Measurements from ENCODE around the gene RASSF8. TPM values are rescaled to one million over a fixed set of nuclear protein-coding genes. Genes with fewer than 3 reads are reported as not detected.

RASSF8 gene
- total and polyA plus RNA-seq, 9 of the 15 experiments (the other 6 are each of a cell fraction or from before 2014, with no cell fraction given): 0.01 to 0.36 (median 0.12) TPM; not detected in 1

- TF ChIP-seq, protein P1, sequence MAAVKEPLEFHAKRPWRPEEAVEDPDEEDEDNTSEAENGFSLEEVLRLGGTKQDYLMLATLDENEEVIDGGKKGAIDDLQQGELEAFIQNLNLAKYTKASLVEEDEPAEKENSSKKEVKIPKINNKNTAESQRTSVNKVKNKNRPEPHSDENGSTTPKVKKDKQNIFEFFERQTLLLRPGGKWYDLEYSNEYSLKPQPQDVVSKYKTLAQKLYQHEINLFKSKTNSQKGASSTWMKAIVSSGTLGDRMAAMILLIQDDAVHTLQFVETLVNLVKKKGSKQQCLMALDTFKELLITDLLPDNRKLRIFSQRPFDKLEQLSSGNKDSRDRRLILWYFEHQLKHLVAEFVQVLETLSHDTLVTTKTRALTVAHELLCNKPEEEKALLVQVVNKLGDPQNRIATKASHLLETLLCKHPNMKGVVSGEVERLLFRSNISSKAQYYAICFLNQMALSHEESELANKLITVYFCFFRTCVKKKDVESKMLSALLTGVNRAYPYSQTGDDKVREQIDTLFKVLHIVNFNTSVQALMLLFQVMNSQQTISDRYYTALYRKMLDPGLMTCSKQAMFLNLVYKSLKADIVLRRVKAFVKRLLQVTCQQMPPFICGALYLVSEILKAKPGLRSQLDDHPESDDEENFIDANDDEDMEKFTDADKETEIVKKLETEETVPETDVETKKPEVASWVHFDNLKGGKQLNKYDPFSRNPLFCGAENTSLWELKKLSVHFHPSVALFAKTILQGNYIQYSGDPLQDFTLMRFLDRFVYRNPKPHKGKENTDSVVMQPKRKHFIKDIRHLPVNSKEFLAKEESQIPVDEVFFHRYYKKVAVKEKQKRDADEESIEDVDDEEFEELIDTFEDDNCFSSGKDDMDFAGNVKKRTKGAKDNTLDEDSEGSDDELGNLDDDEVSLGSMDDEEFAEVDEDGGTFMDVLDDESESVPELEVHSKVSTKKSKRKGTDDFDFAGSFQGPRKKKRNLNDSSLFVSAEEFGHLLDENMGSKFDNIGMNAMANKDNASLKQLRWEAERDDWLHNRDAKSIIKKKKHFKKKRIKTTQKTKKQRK (IDR thresholded peaks at IDR 0.05; ENCODE audit: borderline replicate concordance, low read depth, low read length): no peak
- TF ChIP-seq NFRKB (IDR thresholded peaks at IDR 0.05; ENCODE audit: low read depth) (no peak), FOXP4 (CRISPR knock-in tag; IDR thresholded peaks at IDR 0.05; ENCODE audit: borderline replicate concordance) (no peak), BRCA1 (IDR thresholded peaks at IDR 0.05) (no peak), BRCA1 (CRISPR knock-in tag; IDR thresholded peaks at IDR 0.05) (no peak), ZBTB43 (CRISPR knock-in tag; IDR thresholded peaks at IDR 0.05) (no peak), DMBX1 (CRISPR knock-in tag; IDR thresholded peaks at IDR 0.05; ENCODE audit: borderline replicate concordance) (no peak), ZBTB8A (IDR thresholded peaks at IDR 0.05; ENCODE audit: partially characterized antibody) (no peak), ZNF133 (CRISPR knock-in tag; IDR thresholded peaks at IDR 0.05) (no peak)
- TF ChIP-seq, protein P2, sequence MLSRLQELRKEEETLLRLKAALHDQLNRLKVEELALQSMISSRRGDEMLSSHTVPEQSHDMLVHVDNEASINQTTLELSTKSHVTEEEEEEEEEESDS (CRISPR knock-in tag; IDR thresholded peaks at IDR 0.05): no peak
- TF ChIP-seq, protein P3, sequence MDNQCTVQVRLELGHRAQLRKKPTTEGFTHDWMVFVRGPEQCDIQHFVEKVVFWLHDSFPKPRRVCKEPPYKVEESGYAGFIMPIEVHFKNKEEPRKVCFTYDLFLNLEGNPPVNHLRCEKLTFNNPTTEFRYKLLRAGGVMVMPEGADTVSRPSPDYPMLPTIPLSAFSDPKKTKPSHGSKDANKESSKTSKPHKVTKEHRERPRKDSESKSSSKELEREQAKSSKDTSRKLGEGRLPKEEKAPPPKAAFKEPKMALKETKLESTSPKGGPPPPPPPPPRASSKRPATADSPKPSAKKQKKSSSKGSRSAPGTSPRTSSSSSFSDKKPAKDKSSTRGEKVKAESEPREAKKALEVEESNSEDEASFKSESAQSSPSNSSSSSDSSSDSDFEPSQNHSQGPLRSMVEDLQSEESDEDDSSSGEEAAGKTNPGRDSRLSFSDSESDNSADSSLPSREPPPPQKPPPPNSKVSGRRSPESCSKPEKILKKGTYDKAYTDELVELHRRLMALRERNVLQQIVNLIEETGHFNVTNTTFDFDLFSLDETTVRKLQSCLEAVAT (IDR thresholded peaks at IDR 0.05): no peak
- TF ChIP-seq, protein P4, sequence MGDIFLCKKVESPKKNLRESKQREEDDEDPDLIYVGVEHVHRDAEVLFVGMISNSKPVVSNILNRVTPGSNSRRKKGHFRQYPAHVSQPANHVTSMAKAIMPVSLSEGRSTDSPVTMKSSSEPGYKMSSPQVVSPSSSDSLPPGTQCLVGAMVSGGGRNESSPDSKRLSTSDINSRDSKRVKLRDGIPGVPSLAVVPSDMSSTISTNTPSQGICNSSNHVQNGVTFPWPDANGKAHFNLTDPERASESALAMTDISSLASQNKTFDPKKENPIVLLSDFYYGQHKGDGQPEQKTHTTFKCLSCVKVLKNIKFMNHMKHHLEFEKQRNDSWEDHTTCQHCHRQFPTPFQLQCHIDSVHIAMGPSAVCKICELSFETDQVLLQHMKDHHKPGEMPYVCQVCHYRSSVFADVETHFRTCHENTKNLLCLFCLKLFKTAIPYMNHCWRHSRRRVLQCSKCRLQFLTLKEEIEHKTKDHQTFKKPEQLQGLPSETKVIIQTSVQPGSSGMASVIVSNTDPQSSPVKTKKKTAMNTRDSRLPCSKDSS (IDR thresholded peaks at IDR 0.05; ENCODE audit: low read depth, partially characterized antibody): no peak
Observed at GRCh38 chr12:25985316-25986175, 27.1 kb downstream of the RASSF8 start (continued).
